GM21447 (cell line): Measurements from ENCODE around the gene CACFD1.

Source experiments
- ATAC-seq: cut with Tn5 transposase; IDR thresholded peaks from one replicate; pipeline ENCODE4 v1.9.1; 2021; ENCODE audit not compliant: unreplicated experiment

Gene CACFD1

GRCh38 chr9:133463864-133464615 is 4.3 kb downstream of the CACFD1 start:
- ATAC-seq: no peak

DNA sequence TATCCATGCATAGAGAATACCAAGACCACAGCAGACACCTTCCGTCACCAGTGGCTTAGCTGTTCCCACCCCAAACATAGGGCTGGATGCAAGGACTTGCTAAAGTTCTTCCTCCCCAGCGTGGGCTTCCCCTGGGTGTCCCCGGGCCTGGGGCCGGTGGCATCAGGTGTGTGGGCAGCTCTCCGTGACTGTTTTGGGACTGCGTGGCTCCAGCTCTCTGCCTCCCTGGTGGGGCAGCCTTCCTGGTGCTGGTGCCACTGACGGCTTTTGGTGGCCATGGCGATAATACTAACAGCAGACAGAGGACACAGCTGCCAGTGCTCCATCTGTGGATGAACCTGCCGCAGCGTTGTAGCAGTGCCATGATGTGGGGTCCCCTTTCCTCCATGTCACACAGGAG is 4.9 kb downstream of the CACFD1 start:
- ATAC-seq: no peak

- ATAC-seq: no peak
Observed at GRCh38 chr9:133465984-133466383, 6.2 kb downstream of the CACFD1 start.

- no peak for ATAC-seq
Observed at GRCh38 chr9:133467101-133467500, 7.3 kb downstream of the CACFD1 start.

- ATAC-seq: no peak
Observed at GRCh38 chr9:133468374-133468773, 8.6 kb downstream of the CACFD1 start.

DNA sequence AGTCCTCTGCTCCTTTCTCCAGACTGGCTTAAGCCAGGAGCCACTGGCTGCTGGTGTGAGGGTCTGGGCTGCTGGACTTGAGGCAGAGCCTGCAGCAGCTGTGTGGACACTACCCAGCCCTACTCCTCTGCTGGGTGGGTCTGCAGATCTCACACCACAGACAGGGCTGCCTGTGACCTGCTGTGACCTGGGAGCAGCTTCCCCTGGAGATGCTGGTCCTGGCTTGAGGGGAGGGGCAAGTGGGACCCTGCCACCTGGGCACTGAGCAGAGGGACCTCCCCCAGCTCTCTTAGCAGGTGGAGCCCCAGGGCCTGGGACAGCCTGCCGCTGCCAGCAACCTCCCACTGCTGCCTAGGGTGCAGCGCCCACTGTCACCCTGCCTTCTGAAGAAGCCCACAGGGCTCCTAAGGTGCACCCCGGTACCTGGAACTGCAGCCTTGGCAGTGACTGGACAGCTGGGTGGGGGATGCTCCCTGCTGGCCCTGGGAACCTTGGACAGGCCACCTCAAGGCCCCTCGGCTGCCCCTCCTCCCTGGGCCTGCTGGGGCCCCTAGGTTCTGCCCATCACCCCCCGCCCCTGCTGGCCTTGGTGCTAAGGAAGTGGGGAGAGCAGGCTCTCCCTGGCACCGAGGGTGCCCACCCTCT is 9.1 kb downstream of the CACFD1 start:
- no peak for ATAC-seq

DNA sequence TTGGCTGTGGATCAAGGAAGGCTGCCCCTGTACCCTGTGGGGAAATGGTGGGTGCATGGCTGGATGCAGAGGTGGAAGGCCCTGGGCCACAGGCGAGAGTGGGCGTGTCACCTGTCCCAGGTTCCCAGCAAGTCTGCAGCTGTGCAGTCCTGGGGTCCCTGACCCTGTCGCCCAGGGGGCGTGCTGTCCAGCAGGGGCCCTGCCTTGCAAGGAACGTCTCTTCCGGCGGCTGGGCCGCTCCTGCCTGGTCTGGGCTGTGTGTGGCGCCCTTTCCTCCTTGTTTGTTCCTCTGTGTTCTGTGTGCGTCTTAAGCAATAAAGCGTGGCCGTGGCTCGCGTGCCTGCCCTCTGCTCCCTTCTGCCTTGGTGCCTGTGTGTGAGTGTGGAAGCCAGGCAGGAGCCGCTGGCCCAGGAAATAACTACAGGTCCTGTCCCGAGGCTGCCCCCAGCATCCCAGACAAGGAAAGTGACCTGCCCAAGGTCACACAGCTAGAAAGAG is 10.7 kb downstream of the CACFD1 start:
- no peak for ATAC-seq

DNA sequence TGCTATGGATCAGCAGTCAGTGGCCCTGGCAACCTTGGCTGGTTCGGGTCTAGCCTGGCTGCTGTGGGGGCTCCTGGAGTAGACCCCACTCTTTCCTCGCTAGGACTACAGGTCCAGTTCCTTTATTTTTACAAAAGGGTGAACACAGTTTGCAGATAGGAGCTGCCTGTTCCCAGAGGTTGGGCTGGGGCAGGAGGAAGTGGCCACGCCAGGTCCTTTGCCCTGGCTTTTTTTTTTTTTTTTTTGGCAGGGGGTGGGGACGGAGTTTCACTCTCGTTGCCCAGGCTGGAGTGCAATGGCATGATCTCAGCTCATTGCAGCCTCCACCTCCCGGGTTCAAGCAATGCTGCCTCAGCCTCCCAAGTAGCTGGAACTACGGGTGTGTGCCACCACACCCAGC is 11.2 kb downstream of the CACFD1 start:
- no peak for ATAC-seq

DNA sequence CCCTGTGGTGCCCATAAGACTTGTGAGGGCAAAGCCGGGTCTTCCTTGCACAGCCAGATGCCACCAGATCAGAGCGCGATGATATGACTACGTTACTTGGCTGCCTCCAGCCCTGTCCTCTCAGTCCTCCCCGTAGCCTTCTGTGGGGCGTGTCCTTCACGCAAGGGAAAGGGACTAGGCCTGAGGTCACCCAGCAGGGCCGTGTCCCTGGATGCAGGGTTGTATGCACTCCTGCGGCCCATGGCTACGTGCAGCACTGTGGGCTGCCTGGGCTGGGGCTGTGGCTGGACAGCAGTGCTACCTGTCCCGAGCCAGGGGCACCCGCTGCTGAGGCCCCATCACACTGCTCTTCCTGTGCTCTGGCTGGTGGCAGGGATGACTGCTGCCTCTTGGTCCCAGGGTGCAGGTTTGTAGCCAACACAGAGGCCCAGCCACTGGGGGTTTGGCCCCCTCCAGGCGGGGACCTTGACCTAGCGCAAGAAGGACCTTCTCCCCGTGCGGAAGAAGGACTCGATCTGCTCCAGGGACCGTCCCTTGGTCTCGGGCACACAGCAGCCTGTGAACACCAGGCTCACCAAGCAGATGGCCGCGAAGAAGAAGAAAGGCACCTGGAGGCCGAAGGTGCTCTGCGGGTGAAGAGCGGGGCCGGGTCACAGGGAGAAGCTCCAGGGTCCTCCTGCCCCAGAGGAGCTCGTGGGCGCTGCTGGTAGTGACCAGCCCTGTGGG is 11.9 kb downstream of the CACFD1 start:
- no peak for ATAC-seq

GRCh38 chr9:133472277-133472645 is 12.5 kb downstream of the CACFD1 start:
- no peak for ATAC-seq

- no peak for ATAC-seq
Observed at GRCh38 chr9:133472753-133473378, 13.1 kb downstream of the CACFD1 start.

DNA sequence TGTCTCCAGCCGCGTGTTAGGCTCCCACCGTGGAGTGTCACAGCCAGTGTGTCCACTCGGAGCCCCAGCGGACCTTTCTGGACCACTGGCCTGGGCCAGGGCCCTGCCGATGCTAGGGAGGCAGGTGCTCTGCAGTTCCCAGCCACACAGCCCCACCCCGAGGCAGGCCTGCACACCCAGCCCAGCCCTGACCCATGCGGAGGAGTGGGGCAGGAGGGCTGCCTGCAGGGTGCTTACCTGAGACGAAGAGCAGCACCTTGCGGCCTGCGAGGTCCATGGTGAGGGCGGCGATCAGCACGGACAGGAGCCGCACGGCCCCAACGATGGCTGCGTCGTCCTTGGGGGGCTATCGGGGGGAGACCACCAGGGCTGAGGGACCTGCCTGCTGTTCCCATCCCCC is 14.0 kb downstream of the CACFD1 start:
- no peak for ATAC-seq

DNA sequence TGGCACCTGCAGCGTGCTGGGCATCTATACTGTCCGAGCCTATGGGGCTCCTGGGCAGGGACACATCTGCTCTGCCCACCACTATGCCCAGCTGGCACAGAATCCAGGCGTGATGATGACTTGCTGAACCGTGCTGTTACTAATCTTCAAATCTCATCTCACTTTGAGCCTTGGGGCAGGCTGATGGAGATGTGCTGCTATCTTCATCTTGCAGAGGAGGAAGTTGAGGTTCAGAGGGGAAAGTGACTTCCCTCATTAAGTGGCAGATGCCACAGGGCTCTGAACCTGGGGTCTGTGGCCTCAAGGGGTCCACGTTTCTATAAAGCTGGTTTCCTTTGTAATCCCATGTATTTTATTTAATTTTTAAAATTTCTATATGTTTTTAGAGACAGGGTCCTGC is 14.4 kb downstream of the CACFD1 start:
- ATAC-seq: no peak

GRCh38 chr9:133474853-133475252 is 15.1 kb downstream of the CACFD1 start:
- ATAC-seq: no peak

- no peak for ATAC-seq
Observed at GRCh38 chr9:133475292-133476012, 15.7 kb downstream of the CACFD1 start.

- no peak for ATAC-seq
Observed at GRCh38 chr9:133476036-133476931, 16.5 kb downstream of the CACFD1 start.

DNA sequence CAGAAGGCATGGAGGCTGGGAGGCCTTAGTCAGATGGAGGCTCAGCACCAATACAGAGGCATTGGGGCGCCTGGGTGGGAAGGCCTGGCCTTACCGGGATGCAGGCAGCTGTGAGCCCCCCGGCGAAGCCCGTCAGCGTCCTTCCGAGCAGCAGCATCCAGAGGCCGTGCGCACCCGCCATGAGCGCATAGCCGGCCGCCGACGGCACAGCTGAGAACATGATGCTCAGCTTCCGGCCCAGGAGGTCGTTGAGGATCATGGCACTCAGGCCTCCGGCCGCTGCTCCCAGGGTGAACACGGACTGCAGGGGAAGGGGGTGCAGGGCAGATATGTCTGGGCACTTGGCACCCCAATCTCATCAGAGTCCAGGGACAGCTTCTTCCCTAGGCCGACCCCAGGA is 17.2 kb downstream of the CACFD1 start:
- ATAC-seq: no peak

GRCh38 chr9:133477461-133477860 is 17.7 kb downstream of the CACFD1 start:
- ATAC-seq: no peak

- ATAC-seq: peak; percentile 43
Observed at GRCh38 chr9:133477992-133478850, 18.4 kb downstream of the CACFD1 start.
